MM.1S (cell line): ENCODE measurements around the gene SF3B2.
"Not testable (repeated sequence)": the region's sequence is repeated elsewhere in the genome, so short reads cannot be mapped to it uniquely, and the experiment has no call there.

Source experiments
- DNase-seq: peaks from one replicate; pipeline ENCODE4 v3.0.0-alpha.2; 2015
- H2AFZ ChIP-seq: fragments of 300-600 bp; sonication (generic); 2 replicates; pipeline ENCODE4 v1.6.0; 2016; ENCODE audit warnings: antibody characterized with exemption, low read length
- H3F3A ChIP-seq: fragments of 300-600 bp; sonication (generic); 2 replicates; pipeline ENCODE4 v1.6.1; 2016; ENCODE audit warnings: mild to moderate bottlenecking, antibody characterized with exemption, low read length, moderate library complexity, mixed read lengths; ENCODE audit not compliant: insufficient read depth
- H3K27ac ChIP-seq: fragments of 300-600 bp; sonication (generic); 2 replicates; pipeline ENCODE4 v1.5.1; 2016; ENCODE audit warnings: mild to moderate bottlenecking, low read length
- H3K27me3 ChIP-seq: fragments of 300-600 bp; sonication (generic); replicated peaks from 2 replicates; pipeline ENCODE4 v1.6.0; 2016; ENCODE audit warnings: low read length; ENCODE audit not compliant: insufficient read depth
- H3K36me3 ChIP-seq: fragments of 300-600 bp; sonication (generic); replicated peaks from 2 replicates; pipeline ENCODE4 v1.6.1; 2016; ENCODE audit warnings: mild to moderate bottlenecking, low read length, mixed read lengths; ENCODE audit not compliant: insufficient read depth
- H3K4me1 ChIP-seq: fragments of 300-600 bp; sonication (generic); 2 replicates; pipeline ENCODE4 v1.6.1; 2016; ENCODE audit warnings: low read length, mixed read lengths
- H3K4me2 ChIP-seq: fragments of 300-600 bp; sonication (generic); 2 replicates; pipeline ENCODE4 v1.6.0; 2016; ENCODE audit warnings: low read depth, low read length
- H3K4me3 ChIP-seq: fragments of 300-600 bp; sonication (generic); 2 replicates; pipeline ENCODE4 v1.5.1; 2016; ENCODE audit warnings: low read length, mixed read lengths
- H3K79me2 ChIP-seq: fragments of 300-600 bp; sonication (generic); 2 replicates; pipeline ENCODE4 v1.6.1; 2016; ENCODE audit warnings: mixed run types, low read length, mixed read lengths
- H3K9ac ChIP-seq: fragments of 300-600 bp; sonication (generic); 2 replicates; pipeline ENCODE4 v1.6.1; 2016; ENCODE audit warnings: low read length, mixed read lengths
- H3K9me2 ChIP-seq: fragments of 300-600 bp; sonication (generic); replicated peaks from 2 replicates; pipeline ENCODE4 v1.6.1; 2016; ENCODE audit warnings: mild to moderate bottlenecking, low read length, mixed read lengths; ENCODE audit not compliant: insufficient read depth
- H3K9me3 ChIP-seq: fragments of 300-600 bp; sonication (generic); replicated peaks from 2 replicates; pipeline ENCODE4 v1.6.1; 2016; ENCODE audit warnings: mild to moderate bottlenecking, low read length, mixed read lengths; ENCODE audit not compliant: insufficient read depth
- H4K20me1 ChIP-seq: fragments of 300-600 bp; sonication (generic); 2 replicates; pipeline ENCODE4 v1.6.1; 2016; ENCODE audit warnings: mild to moderate bottlenecking, low read length, moderate library complexity, mixed read lengths; ENCODE audit not compliant: insufficient read depth
- CTCF ChIP-seq: fragments of 300-600 bp; sonication (generic); IDR thresholded peaks from 2 replicates; pipeline ENCODE4 v1.5.1; 2016; ENCODE audit warnings: antibody characterized with exemption, low read length, mixed read lengths
- EZH2 ChIP-seq: fragments of 300-600 bp; sonication (generic); optimal IDR thresholded peaks from 2 replicates; pipeline ENCODE3; 2017; ENCODE audit warnings: low read depth, mild to moderate bottlenecking, antibody characterized with exemption, low read length, mixed read lengths
- EZH2phosphoT487 ChIP-seq: fragments of 300-600 bp; sonication (generic); IDR thresholded peaks from 2 replicates; pipeline ENCODE4 v1.6.1; 2018; ENCODE audit warnings: antibody characterized with exemption, low read length

Gene SF3B2

GRCh38 chr11:66089067-66089466 lies 36.9 kb downstream of the SF3B2 start:
- no peak for TF ChIP-seq CTCF
- Histone ChIP-seq H3K4me3 (no peak overlapping the region), H3K4me1 (peaks cover 6% of the 10 kb centered on the region; the same call in 1 of the 2 replicates)

GRCh38 chr11:66090288-66090687 lies 38.1 kb downstream of the SF3B2 start:
- H3K27me3 ChIP-seq: no peaks in the 10 kb centered on the region
- H2AFZ ChIP-seq: no peak overlapping the region
- H3K9ac ChIP-seq: no peak overlapping the region
- TF ChIP-seq EZH2phosphoT487: no peak
- TF ChIP-seq EZH2: no peak
- TF ChIP-seq CTCF: no peak
- no peak overlapping the region for H3K4me3 ChIP-seq
- no peak overlapping the region for H3K4me2 ChIP-seq
- peaks cover 4% of the 10 kb centered on the region; the same call in 1 of the 2 replicates for H3K4me1 ChIP-seq
- no peaks in the 10 kb centered on the region for H3F3A ChIP-seq
- no peaks in the 10 kb centered on the region for H3K36me3 ChIP-seq
- H4K20me1 ChIP-seq: no peaks in the 10 kb centered on the region
- no peak for DNase-seq
- H3K9me2 ChIP-seq: no peaks in the 10 kb centered on the region
- H3K9me3 ChIP-seq: no peaks in the 10 kb centered on the region
- H3K79me2 ChIP-seq: peaks cover 25% of the 10 kb centered on the region
- no peak overlapping the region for H3K27ac ChIP-seq

More at GRCh38 chr11:66089067-66089466, 36.9 kb downstream of the SF3B2 start:
- Histone ChIP-seq H4K20me1 (no peaks in the 10 kb centered on the region), H3K4me2 (no peak overlapping the region), H3K79me2 (peaks cover 38% of the 10 kb centered on the region), H3K27ac (no peak overlapping the region), H3K9me2 (no peaks in the 10 kb centered on the region), H3K9me3 (no peaks in the 10 kb centered on the region), H2AFZ (no peak overlapping the region), H3K36me3 (no peaks in the 10 kb centered on the region), H3K27me3 (no peaks in the 10 kb centered on the region), H3K9ac (no peak overlapping the region), H3F3A (no peaks in the 10 kb centered on the region)
- no peak for DNase-seq

DNA sequence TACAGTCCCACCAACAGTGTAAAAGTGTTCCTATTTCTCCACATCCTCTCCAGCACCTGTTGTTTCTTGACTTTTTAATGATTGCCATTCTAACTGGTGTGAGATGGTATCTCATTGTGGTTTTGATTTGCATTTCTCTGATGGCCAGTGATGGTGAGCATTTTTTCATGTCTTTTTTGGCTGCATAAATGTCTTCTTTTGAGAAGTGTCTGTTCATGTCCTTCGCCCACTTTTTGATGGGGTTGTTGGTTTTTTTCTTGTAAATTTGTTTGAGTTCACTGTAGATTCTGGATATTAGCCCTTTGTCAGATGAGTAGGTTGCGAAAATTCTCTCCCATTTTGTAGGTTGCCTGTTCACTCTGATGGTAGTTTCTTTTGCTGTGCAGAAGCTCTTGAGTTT lies 40.0 kb downstream of the SF3B2 start:
- H3K4me1 ChIP-seq, H3K9ac ChIP-seq, H3K4me2 ChIP-seq, DNase-seq, H3K27ac ChIP-seq, H3K9me3 ChIP-seq, H3K4me3 ChIP-seq, H2AFZ ChIP-seq, H4K20me1 ChIP-seq, H3K9me2 ChIP-seq, H3F3A ChIP-seq, H3K36me3 ChIP-seq, H3K27me3 ChIP-seq: not testable (repeated sequence)
- peaks cover 13% of the 10 kb centered on the region for H3K79me2 ChIP-seq

DNA sequence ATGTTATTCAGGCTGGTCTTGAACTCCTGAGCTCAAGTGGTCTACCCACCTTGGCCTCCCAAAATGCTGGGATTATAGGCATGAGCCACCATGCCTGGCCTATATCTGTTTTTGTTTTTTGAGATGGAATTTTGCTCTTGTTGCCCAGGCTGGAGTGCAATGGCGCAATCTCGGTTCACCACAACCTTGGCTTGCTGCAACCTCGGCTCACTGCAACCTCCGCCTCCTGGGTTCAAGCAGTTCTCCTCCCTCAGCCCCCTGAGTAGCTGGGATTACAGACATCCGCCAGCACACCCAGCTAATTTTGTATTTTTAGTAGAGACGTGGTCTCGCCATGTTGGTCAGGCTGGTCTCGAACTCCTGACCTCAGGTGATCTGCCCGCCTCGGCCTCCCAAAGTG lies 47.6 kb downstream of the SF3B2 start:
- not testable (repeated sequence) for H3K9ac ChIP-seq, H3K9me3 ChIP-seq, H3F3A ChIP-seq, H3K79me2 ChIP-seq, H3K4me3 ChIP-seq, H3K27me3 ChIP-seq, DNase-seq, H3K36me3 ChIP-seq, H2AFZ ChIP-seq, H3K9me2 ChIP-seq, H4K20me1 ChIP-seq, H3K4me1 ChIP-seq, H3K27ac ChIP-seq, H3K4me2 ChIP-seq
